SHP77 treated with DMSO at 0.1 percent for 48 hours (cell line): ENCODE data around the gene TWNK.

ENCODE experiments used
- DNase-seq: peaks from one replicate; lab custom pipeline; 2025; lab: John Stamatoyannopoulos, UW

Gene TWNK

DNA sequence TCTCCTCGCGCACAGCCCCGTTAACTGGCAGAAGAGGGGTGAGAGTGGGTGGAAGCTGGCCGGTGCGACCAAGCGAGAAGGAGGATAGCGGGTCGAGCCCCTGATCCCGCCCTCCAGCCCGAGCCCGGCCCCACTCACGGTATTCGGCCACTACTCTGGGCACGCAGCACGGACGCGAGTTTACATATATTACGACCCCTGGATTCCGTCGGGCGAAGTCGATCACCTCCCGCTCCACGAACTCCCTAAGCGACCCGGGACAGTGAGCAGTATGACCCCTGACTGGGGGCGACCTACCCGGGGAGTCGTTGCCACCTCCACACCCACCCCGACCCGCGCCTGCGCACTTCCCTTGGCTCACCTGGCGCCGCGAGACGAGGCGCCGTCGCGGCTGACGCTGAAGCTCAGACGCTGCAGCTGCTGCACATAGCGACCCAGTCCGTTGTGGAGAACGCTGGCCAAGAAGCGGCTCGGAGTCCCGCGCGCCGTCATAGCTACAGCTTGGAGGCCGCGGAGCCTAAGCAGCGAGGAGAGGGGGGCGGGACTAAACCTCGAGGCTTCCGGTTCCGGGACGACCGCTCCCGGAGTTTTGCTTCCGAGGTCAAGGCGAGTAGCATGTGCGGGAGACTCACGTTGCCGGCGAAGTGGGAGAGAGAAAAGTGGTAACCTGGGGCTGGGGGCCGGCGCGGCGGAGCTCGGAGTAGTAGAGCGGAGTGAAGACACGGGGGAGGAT lies at the start of gene TWNK, which contains the start of gene MRPL43:
Gene TWNK (plus strand): TSS at position 592 of the 733 bp plus-strand sequence. CDS start 668 bp downstream, outside the sequence.
Gene MRPL43 (minus strand): TSS at position 546 of the 733 bp plus-strand sequence. CDS start 54 bp downstream, at position 492.
- DNase-seq, result peak; percentile 48

DNA sequence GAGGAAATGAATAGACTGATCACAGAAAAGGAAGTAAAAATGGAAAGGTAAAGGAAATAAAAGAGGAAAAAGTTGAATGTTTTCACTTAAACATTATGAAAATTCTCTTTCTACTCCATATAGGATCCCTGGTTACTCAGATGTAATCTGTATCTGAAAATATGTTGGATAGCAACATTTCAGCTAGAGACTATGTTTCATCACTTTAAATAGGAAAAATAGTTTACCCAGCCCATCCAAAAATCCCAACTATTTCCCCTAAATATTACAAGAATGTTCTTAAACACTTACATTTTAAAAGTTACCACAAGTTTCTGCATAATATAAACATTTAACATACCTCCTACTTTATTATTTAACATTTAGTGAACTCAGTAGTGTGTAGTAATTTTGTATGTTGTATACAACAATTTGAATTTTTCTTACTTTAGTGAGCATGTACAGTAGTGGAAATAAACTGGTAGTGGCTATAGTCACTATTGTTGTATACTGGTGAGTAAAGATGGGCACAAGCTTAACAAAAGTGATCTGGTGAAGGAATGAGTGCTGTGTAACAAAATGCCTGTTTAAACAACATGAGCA lies 47.5 kb upstream of the TWNK start:
- no peak for DNase-seq

DNA sequence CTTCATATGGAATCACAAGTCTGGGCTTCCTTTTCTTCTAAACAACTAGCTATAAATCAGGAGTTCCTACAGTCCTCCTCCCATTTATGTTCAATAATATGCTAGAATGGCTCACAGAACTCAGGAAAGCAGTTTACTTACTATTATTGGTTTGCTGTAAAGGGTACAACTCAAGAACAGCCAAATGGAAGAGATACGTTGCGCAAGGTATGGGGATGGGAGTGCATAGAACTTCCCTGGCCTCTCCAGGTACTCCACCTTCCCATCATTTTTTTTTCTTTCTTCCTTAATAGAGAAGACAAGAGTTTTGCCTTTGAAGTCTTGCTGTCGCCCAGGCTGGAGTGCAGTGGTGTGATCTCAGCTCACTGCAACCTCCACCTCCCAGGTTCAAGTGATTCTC lies 45.1 kb upstream of the TWNK start:
- no peak for DNase-seq

DNA sequence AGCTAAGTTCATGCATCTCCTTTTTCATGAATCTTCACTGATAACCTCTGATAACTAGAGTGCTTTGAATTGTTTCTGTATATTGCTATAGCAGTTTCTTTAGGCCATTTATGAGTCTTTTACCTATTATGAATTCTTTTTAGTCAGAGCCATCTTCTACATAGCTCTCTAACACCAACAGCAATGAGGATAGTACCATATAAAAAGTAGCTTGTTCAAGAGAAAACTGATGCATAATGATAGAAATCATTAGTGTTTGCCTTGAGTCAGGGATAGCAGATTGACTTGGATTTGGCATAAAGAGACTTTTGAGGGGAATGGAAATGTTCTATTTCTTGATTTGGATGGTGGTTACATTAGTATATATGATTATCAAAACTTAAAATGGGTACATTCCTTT lies 43.8 kb upstream of the TWNK start:
- no peak for DNase-seq

DNA sequence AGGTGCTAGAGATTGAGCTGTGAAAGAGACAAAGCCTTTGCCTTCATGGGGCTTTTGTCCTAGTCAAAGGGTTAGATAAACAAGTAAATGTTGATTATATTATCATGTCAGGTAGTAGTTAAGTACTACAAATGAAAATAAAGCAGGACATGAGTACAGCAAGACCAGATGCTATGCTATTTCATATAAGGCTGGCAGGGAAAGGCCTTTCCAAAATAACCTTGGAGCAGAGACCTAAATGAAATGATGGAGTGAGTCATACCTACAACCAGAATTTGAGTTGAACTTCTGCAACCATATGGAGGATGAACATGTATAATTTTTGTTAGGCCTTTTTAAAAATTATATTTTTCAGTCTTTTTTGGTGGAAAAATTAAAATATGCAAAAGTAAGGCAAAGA lies 41.6 kb upstream of the TWNK start:
- no peak for DNase-seq

DNA sequence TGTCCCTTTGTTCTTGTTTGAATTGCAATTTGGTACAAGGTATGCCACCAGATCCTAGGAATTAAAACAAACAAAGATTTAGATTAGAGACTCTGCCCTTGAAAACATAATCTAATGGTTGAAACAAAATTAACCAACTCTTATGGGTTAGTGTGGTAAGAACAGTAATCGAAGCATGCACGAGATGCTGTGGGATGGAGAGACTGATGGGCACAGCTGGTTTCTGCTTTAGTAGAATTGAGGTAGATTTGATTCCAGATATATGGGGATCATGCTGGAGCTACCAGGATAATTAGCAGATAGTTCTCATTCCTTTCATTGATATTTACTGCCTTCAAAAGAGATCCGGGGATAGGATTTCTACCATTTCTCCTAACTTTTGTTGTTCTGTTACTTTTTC lies 38.4 kb upstream of the TWNK start:
- no peak for DNase-seq

DNA sequence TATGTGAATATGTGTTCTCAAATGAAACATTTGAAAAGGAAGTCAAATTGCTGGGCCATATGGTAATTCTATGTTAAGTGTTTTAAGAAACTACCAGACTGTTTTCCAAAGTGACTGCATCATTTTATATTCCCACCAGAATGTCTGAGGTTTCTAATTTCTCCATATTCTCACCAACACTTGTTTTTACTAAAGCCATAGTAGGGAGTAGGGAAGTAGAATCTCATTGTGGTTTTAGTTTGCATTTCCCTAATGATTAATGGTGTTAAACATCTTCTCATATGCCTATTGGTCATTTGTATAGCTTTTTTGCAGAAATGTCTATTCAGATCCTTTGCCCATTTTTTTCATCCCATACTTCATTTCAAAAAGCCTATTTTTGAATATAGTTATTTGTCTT lies 27.1 kb upstream of the TWNK start:
- no peak for DNase-seq

DNA sequence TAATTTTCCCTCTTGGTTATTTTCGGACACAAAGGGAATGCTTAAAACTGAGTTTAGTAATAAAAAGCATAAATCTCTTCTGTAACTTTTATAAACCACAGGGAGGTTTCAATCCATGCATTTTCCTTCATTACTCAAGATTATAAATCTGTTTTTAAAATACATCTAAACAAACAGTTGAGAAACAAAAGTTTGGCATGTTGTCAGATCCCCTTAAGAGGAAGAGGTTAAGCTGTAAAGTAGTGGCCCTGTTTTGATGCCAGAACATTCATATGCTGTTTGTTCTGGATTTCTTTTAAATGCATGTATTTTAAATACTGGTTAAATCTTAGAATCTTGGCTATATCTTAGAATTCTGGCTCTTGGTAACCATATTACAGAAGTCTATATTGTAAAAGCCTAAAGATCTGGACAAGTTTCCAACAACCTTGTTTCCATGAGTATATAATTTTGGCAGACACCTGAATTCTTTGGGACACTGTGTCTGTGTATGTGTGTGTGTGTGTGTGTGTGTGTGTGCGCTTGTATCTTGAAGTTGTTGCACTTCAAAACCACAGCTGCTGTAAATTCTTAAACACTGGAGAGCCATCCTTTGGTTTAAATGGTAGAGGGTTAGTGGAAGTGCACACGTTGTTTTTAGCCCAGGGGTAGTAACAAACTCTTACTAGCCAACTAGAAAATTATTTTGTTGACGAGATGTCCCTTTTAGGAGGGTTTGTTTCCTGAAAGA lies 24.8 kb upstream of the TWNK start:
- no peak for DNase-seq

DNA sequence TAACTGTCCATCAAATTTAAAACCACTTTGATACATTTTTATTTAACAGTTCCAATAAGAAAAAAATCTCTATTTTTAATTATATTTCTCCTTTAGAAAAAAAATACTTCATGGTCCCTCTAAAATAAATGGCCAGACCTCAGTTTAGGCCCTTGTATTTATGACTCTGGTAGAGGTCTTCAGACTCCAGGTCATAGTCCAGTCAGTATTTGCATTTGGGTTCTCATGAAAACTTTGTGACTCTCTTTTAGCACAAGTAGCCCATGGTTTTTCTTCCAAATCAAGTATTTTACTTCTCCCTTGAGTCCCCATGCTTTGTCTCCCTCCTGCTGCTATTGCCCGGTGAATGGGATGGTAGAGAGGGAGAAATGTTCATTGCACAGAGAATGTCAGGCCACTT lies 23.5 kb upstream of the TWNK start:
- DNase-seq, result no peak

DNA sequence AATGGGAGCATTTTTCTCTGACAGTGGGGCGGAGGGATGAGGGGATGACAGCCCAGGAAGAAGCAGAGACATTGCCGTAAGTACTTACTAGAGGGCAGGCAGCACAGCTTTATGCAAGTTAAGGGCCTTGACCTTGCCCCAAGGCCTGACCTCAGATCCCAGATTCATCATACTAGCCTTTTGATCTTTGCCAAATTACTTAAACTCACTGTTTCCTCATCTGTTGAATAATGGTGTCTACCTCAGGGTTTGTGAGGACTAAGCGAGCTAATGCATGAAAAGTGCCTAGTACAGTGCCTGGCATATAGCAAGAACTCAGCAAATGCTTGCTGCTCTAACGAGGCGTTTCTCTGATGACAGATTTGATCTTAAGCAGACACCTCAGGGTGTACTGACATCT lies 21.5 kb upstream of the TWNK start:
- DNase-seq, result no peak

DNA sequence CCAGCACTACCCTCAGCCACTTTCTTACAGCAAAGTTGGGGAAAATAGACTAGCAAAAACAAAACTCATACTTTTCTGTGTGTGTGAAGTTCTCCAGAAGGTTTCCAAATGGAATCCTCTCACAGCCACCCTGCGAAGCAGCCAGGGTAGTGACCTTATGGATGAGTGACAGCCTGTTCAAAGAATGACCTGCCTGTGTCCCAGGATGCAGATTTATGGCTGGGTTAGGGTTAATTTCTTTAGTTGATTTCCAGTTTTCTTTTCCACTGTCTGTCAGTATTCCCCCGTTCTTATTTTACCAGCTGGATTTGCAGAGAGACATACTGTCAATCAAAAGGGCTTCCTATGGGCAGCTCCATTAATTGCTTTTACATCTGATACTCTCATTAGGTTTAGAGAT lies 20.5 kb upstream of the TWNK start:
- no peak for DNase-seq

DNA sequence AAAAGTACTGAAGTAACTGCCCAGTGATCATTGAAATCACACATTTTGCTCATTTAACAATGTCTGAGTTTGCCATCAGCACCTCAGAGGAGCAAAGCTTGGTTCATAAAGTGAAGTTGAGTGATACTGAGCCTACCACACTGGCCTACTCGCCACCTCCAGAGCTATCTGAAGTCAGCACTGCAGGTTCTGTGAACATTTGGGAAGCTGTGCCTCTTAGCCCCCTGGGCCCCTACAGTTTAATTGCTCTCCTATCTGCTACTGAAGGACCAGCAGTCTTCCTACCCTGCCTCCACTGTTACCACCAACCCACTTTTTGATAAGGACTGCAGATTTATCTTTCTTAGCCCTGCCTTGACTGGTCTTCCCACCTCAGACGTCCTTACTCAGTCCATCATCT lies 20.0 kb upstream of the TWNK start:
- no peak for DNase-seq

DNA sequence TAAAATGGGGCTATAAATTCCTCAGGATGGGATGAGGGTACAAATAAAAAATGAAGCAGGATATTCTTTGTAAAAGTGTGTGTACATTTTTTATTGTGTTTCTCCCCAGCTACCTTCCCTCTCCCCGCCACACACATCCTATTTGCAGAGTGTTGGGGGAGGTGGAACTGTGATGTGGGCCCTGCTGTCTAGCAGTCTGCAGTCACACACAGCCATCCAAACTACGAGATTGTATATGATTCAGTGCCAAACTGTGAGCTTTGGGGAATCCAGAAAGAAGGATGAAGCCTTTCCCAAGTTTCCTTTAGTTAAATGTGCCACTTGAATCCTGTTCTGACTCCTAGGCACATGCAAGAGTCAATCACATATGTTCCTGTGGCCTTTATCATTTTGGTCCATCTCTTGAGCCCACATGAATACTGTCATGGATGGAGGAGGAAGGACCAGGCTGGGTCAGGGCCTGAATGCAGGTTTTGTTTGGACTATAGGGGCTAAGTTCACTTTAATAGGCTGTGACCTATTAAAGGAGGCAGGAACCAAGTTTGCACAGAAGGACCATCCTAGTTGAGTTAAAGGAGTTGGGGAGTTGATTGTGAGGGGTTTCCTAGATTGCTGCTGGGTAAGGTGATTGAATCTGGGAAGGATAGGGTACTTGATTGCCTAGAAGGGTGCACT lies 19.1 kb upstream of the TWNK start:
- DNase-seq, result no peak

DNA sequence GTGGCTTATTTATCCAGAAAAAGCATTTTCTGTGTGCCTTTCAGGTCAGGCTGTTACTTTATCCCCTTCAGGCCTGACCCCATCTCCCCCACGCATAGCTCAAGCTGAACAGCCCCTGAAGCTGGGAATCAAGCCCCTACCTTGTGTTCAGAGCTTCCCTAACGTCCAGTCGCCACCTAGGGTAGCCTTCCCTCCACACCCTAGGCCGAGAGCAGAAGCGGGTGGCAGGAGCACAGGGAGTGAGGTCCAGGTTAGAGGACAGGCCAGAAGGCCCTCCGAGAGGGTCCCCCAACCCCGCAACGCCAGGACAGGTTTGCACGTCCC lies 18.5 kb upstream of the TWNK start:
- no peak for DNase-seq

DNA sequence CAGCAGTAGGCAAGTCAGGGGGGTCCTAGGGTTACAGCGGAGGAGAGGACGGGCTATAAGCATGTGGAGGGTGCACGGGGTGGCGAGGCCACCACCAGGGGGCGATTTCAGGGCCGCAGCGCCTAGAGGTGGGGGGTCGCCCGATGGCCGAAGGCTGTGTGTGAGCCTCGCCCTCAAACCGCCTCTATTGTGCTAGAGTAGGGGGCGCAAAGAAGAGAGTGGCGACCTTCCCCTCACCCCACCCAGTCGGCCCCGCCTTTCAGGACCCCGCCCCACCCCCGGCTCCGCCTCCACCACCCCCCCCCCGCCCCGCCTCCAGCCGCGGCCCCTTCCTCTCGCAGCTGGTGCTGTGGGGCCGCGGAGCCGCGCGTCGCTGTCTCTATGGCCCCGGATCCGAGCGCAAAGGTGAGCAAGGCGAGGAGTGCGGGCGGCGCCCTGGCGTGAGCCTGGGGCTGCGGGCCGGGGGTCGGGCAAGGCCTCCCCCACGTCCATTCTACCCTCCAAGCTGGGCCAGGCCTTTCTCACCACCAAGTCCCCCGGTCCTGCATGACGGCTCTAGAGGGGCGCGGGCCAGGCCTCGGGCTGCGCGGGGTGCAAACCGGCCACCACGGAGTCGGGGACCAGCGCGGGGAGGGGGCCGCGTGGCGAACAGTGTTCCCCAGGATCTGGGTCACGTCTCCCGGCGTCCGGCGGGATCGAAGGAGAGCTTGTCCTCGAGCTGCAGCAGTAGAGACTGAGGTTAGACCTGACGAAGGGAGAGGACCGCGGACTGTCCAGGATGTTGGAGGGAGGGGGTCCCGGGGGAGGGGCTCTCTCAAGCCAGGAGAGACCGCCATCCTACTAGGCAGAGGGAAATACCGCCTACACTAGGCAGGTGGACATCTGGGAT lies 17.9 kb upstream of the TWNK start, which contains the start of gene SEMA4G:
Gene SEMA4G (plus strand): TSS at position 318 of the 889 bp plus-strand sequence. CDS start 3,409 bp downstream, outside the sequence.
- DNase-seq, result no peak

DNA sequence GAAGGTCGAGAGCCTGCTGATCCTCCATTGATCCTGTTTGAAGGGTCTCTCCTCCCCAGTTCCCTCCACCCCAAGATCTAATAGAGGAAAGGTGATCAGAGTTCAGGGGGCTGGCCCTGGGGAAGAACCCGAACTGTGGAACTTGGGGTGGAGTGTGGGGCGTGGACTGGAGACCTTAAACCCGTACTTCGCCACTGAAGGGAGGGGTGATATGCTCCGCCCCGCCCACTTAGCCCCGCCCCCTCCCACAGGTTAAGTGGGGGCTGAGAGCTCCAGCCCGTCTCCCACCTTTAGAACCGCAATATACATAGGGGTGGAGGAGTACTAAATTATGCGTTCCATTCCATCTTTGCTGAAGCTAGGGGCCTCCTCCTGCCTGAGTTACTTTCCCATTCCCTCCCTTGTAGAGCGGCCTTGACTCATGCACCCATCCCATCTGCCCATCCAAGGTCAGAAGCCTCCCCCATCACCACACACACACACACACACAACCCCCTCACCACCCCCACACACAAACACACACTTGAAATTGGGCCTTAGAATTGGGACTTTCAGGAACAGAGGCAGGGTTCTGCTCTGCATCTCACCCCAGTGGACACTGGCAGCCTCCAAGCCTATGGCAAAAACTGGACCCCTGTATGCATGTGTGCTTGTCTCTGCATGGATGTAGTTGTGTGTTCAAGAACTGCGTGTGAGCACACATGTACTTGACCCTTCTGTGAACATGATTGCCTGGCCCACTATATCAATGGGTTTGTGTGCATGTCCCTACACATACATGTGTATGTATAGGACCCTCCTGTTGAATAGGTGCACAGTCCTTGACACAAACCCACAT lies 17.0 kb upstream of the TWNK start:
- DNase-seq, result no peak

DNA sequence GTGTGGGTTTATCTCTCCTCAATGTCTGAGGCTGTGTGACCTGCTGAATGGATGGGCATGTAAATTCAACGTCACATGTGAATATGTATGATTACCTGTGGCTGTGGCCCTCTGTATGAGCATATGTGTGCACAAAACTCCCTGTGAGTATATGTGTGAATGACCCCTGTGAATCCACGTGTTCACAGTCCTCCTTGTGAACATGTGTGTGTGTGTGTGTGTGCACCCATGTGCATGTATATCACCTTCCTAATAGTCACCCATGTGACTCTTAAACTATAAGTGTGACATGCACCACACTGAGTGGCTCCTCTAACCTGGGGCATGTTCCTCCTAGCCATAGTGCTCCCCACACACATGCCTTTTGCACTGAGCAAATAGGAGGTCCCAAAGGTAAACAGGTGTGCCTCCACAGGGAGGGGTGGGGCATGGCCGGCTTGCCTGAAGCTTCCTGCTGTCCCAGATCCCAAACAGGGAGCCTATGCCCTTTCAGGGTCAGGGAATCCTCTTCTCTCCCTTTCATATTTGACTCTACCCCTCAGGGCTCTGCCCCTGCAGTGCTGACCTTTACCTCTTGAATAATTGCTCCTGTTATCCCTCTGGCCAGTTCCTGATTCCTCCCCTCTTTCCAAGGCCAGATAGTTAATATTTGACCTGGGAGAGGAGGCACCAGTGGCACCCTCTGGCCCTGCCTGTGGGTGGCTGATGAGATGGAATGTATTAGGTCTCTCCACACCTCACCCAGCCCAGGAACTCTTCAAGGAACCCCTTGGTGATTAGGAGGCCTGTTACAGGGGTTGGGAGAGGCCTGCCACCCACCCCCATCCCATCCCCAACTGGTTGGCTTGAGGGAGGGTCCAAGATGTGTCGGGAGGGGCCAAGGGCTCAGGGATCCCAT lies 16.2 kb upstream of the TWNK start:
- DNase-seq, result no peak

DNA sequence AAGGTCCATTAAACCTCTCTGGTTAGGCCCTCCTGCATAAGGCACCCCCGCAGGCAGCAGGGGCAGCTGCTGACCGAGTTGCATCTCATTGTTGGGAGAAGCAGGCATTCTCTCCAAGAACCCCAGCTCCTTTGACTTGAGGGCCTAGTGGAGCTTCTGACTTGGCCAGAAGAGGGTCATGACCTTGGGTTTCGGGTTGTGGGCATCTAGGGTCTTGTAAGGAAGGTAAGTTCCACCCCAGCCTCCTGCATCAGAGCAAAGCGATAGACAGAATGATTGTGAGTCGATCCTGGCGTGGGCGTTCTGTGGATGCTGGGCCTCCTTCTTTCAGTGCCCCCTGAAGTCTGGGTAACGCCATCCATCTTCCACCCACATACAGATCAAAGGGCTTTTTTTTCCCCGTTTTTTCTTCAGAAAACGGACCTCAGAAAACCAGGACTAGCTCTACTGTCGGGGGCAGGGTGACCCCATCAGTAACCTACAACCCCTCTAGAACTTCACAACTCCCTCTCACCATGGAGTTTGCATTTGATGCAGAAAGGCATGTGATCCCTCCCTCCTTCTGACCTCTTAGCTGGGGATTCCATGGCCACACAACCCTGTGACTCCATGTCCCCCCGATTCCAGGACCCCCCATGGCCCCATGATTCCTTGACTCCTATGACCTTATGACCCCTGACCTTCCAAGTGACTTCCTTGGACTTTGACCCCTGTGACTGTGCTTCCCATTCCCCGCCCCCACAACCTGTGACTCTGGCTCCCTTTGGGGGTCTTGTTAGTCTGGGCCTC lies 15.0 kb upstream of the TWNK start:
- DNase-seq, result no peak
